ENCODE data around the gene RPL23.

Gene RPL23

DNA sequence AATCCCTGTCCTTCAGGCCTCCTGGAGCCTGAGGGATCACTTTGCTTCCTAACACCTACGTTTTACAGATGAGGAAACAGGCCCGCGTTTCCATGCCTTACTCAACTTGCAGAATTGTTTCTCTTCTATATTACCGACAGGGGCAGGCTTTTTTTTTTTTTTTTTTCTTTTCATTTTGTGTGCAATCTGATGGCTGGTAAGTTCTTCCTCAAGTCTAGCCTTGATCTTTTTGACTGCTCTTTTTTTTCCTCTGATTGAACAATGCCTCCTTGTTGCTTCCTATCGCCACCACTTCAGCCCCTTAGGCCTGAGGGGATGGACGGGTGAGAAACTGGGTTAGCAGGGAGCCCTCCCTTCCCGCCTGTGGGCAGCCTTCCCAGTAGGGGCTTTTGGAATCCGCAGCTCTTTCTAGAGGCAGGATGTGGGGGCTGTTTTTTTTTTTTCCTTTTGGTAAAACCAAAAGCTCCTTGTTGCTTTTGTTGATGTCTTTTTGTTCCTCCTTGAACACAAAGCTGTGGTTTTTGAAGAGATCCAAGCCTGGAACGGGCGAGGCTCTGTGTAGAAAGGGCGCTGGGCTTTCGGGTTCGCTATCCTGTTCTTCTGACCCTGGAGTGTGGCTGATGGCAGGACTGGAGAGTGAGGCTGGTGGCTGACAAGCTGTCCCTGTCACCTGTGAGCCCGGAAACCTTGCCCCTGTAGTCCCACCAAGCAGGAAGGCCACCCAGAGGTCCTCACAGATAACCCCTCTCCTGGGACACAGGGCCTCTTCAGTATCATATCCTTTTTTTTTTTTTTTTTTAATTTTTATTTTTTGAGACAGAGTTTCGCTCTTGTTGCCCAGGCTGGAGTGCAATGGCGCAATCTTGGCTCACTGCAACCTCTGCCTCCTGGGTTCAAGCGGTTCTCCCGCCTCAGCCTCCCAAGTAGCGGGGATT lies 30.3 kb upstream of the RPL23 start:
- DNase-seq (ENCODE audit: low spot score) = peak; percentile 44

DNA sequence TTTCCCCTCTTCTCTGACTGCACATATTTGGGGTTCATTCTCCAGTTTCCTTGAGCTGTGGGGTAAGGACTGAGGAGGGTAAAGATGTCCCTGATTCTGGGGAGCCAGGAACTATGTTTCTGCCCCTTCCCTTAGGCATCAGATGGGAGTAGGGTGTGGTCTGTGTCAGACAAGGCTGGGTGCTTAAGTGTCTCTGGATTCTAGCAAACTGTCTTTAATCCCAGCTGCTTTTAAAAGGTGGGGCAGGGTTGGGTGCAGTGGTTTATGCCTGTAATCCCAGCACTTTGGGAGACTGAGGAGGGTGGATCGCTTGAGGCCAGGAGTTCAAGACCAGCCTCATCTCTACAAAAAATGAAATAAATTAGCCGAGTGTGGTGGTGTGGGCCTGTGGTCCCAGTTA lies 29.3 kb upstream of the RPL23 start:
- DNase-seq (ENCODE audit: low spot score) = no peak

DNA sequence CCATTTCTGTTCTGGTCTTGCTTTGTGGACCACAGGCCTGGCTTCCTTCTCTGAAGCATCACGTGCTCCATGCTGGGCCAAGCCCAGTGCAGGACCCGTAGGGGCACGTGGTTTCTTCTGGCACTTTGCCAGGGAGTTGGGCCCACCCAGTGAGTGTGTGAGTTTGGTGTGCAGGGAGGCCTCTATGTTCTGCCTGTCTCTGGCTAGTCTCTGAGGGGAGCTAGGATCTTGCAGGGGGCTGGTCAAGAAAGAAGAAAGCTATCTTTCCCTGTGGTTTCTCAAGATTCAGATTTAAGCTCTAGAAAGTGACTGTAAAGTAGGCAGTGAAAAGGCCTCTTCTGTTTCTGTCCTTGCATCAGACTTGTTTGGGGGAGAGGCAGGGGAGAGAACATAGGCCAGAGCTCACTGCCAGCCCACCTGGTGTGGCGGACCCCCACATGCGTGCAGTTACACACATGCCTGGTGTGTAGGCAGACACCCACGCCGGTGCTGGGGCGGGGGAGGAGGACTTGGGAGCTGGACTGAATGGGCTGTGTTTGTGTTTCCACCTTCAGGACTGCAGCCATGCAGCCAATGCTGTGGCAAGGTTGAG lies 28.2 kb upstream of the RPL23 start:
- DNase-seq (ENCODE audit: low spot score) = peak; percentile 40

DNA sequence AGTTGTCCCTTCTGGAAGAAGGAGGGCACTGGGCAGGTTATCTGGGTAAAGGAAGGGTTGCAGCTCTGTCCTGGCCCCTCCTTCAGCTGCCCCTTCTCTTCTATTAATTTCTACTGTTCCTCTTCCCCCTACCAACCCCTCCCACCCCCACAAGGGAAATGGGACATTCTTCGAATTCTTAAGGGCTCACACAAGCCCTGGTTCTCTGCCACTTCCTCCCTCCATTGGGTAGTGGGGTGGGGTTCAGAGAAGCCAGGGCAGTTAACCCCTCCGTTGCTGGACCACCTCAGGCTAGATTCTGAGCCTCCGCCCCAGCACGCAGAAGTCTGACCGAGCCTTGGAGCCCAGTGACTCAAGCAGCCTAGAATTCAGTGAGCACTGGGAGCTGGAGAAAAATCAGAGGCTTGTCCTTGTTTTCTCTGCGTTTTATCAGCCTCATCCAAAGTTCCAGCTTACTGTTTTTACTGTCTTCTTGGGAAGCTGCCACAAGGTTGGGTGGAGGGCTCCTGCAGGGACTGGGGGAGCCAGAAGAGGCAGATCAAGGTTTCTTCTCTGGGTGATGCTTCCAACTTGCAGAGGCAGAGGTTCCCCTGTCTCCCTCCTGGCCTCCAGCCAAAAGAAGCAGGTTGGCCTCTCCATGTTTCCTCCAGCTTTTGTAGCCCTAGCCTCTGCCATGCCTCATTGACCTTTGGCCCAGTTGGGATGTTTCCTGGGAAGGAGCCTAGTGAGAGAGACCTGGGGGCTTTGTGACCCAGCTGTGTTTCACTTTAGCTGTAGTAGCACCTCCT lies 26.6 kb upstream of the RPL23 start:
- no peak for DNase-seq (ENCODE audit: low spot score)

DNA sequence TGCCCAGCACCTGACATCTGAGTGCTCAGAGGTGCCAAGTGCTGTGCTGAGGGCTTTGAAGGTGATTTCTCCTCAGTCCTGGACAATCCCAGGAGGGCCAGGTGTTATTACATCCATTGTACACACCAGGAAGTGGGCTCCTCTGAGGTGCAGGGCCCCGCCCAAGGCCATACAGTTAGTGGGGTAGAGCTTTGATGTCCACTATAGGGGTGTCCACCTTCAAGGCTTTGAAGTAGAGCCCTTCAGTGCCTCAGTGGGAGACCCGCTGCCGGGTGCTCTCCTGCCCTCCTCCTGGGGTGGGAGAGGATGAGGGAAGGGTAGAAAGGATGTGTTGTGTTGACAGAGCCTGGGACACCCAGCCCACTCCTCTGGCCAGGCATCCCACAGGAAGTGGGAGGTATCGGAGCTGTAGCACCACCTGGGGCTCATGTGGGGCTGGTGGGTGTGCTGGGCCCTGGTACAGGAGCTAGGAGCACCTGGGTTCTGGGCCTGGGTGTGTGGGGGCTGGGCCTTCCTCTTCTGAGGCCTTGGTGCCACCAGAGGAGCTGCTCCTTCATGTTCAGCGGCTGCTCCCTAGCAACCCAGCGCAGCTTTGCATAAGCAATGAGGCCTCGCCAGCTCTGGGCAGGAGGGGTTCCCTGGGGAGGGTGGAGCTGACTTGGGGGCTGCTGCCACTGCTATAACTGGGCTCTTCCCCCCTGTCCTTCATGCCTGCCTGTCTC lies 23.8 kb upstream of the RPL23 start:
- DNase-seq (ENCODE audit: low spot score) = no peak

DNA sequence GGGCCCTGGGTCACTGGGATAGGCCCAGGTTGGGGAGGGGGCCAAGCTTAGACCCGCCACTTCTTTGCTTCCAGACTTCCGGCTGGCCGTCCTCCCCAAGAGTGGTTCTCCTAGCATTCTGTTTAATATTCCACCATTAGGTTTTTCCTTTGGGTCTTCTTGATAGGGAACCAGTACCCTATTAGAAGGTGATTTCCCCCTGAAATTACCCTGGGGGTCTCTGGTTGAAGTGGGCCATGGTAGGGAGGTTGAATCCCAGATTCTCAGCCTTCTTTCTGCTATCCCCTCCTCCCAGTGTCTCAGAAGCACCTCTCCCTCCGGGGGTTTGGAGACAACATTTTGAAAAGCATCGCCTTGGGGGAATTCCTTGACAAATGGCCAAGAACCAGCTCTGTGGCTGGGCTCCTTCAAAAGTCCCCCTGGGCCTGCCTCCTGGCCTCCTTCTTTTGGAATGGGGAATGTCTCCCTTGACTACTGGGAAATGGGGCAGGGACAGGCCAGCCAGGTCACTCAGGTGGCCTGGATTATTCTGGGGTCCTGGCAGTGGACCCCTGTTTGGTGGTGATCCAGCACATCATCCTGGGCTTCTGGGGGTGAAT lies 22.1 kb upstream of the RPL23 start:
- no peak for DNase-seq (ENCODE audit: low spot score)

DNA sequence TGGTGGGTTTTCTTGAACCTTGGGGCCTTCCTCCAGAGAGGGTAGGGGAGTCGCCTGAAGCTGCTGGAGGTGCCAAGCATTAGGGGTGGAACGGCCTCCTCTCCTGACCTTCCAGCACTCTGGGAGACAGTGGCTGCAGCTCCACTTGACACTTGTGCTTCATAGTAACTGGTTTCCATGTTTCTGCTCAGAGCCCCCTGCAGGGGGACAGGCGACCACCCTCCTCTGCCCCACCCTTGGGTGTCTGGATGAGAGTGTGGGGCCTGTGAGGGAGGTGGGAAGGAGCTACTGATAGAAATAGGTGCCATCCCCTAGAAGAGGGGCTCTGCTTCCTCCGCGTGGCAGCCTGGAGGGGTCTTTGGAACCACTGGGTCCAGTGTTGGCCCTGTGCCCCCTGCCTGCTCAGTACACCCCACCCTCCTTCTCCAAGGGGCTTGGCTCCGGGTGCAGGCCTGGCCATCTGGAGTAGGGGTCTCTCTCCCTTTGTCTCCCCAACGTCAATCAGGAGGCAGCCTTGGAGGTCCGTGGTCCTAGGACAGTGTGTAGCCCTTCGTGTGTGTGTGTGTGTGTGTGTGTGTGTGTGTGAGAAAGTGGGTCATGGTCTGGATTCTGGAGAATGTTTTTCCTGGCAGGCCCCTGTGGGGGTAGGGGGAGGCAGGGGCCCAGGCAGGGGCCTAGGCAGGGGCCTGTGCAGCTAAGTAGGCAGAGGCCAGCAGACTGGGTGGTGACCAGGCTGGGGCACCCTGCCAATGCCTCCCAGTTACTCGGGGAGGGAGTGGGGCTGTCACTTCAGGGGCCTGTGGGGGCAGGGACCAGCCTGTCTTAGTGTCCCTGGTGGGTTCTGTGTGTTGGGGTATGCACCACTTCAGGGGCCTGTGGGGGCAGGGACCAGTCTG lies 21.2 kb upstream of the RPL23 start:
- DNase-seq (ENCODE audit: low spot score) = no peak

DNA sequence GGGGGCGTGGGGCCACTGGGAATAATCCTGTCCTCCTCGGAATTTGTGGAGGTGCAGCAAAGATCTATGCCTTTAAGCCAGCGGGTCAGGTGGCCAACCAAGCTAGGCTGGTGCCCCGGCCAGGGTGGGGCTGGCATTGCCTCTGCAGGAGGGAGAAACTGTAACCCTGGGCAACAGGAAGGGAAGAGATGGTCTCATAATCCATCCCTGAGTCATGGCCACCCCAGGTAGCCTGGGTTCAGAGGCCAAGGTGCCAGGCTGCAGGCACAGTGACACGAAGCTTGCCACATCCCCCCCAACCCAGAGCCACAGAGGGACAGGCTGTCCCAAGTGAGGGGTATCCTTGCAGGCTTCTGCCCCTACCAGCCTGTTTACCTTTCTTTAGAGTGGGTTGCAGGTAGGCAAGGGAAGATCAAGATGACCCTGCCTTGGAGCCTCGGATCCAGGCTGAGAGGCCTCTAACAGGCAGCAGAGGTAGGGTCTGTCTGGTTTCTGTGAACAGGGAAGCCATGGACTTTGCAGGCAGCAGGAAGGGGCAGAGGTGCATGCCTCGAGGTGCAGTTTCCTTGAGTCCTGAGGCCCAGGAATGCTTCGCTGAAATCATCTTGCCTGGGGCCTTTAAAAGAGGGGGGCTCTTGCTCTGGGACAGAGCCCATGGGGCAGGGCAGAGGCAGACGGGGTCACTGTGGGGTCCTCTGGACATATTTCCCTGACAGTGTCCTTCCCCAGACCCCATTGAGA lies 20.3 kb upstream of the RPL23 start:
- no peak for DNase-seq (ENCODE audit: low spot score)

DNA sequence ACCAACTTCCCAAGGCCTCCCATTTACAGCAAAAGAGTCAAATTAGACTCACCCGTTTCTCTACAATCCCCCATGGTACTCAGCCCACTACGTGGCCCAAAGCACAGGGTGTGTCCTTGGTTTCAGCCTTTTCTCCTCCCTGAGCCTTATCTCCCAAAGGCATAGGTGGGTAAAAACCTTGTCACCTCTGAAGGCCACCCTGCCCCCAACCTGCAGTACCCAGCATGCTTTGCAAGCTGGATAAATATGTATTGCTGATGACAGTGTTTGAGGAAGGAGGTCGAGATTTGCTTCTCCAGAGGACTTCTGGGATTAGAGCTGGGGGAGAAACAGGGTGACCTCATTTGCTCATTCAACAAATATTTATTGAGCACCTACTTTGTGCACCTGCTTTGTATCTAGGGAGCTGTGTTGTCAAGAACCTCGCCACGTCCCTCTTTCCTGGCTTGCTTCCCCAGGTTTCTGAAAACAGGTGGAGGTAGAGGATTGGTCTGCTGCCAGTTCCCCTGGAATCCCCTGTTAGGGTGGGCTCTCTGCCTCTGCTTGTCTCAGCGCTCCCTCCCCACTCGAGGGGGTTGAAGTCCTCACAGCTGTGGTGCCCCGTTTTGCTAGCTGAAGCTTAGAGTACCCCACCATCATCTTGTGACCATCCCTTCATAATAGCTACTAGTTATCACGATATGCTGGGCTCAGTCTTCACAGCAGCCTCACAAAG lies 19.3 kb upstream of the RPL23 start:
- DNase-seq (ENCODE audit: low spot score) = no peak

DNA sequence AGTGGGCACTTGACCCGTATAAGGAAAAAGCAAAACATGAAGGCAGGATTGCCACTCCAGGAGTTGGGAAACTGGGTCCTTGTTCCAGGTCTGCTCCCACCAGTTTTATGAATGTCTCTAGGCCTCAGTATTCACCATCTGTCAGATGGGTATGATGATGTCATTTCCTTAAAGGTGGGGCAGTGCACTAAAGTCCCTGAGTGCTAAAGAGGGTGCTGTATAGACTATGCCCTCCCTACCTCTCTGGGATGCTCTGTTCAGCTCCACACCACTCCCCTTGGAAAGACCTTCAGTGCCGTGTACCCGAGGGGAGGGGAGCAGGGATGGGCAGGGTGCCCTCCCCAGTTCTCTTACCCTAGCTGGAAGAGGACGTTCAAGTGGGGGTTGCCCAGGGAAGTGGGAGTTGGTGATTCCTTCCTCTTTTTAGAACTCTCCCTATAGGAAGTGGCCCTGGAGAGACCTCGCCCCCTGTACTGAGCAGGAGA lies 18.5 kb upstream of the RPL23 start:
- DNase-seq (ENCODE audit: low spot score) = no peak

DNA sequence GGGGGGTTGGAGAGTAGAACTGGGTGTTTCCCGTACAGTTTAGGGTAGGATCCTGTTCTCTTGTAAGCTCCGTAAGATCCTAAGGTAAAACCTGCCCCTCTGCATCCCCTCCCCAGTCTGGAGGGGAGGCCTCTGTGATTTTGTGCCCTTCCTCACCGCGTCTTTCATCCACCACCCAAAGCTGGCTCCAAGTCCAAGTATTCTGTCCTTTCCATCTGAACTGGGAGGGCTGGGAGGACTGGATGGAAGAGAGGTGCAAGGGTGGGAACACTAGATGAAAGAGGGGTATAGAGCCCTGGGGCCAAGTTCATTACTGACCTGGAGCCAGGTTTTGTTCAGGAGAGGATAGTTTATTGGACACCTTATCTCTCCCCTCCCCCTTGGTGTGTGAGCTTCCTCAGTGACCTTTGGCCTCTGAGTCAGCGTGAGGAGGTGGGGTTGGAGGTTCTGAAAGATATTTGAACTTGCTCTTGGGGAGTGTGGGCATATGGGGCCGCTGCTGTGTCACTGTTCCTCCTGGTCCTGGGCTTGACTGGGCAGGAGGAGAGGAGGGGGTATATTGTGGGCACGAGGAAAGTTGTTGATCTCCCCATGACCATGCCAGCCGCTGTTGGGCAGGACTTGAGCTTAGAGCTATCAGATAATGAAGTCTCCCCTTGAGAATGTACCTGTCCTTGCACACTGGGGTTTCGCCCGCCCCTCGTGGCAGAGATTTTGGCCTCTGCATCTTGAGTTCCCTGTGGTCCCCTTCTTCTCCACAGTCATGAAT lies 17.9 kb upstream of the RPL23 start:
- peak; percentile 44 for DNase-seq (ENCODE audit: low spot score)

DNA sequence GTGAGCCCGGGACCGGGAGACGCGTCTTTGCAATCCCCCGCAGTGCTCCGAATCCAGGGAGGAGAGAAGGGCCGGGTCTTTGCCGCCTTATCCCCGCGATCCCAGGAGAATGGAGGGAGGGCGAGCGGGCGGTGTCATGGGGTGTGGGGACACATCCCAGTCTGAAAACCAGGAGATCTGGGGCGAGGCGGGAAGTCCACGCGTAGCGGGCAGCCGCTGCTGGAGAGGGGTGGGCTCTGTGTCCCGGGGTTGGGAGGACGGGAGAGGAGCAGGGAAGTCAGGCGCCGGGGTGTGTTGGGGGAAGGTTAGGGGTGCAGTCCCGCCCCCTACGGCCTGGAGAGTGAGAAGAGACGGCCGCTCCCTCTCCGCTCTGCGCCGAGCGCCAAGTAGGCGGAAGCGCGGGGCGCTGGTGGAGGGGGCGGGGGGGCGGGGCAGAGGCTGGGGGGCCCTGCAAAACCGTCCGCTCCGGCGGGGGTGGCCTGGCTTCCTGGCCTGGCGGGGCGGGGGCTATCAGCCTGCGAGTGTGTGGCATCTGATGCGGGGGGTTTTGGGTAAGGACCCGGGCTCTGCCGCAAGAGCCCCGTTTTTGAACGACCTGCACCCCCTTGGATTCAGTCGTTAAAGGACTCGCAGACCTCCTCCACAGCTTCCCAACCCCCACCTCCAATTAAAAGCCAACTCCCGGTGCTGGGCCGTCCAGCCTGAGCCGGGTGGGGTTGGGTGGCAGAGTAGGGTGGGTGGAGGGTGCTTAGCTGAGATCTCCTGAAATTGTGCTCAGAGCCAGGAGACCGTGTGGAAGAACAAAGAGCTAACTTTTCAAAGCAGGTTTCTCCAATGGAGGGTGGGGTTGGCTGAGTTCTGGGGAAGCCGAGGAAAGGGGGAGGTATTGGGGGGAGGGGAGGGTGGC lies 17.0 kb upstream of the RPL23 start:
- DNase-seq (ENCODE audit: low spot score) = peak; percentile 53

DNA sequence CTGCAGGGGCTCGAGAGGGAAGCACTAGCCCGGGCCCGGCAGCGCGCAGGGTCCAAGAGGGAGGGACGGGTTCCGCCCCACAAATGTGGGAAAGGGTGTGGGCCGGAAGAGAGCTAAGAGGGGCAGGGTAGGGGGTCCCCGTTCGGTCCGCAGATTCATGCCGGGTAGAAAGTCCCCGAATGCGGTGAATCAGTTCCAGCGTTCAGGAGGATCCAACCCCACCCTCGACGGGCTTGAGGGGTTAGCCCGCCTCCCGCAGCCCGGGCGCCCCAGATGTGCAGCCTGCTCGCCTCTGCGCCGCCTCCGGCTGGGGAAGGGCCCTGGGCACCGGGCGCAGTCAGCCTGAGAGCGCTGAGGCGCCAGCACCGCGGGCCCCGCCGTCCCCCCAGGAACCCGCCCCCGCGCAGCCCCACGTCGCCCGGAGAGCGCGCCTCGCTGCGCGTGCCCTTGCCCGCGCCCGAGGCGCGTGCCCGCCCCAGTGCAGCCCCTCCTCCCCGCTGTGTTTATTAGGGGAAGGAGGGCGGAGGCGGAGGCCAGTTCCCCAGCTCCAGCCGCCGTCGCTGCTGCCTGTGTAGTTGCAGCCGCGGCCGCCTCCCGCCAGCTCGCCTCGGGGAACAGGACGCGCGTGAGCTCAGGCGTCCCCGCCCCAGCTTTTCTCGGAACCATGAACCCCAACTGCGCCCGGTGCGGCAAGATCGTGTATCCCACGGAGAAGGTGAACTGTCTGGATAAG lies 16.2 kb upstream of the RPL23 start, which contains the start of gene LASP1:
LASP1 (plus strand) TSS at position 533 of the 733 bp plus-strand sequence; CDS start at position 665, 132 bp downstream.
- DNase-seq (ENCODE audit: low spot score) = peak; percentile 85

DNA sequence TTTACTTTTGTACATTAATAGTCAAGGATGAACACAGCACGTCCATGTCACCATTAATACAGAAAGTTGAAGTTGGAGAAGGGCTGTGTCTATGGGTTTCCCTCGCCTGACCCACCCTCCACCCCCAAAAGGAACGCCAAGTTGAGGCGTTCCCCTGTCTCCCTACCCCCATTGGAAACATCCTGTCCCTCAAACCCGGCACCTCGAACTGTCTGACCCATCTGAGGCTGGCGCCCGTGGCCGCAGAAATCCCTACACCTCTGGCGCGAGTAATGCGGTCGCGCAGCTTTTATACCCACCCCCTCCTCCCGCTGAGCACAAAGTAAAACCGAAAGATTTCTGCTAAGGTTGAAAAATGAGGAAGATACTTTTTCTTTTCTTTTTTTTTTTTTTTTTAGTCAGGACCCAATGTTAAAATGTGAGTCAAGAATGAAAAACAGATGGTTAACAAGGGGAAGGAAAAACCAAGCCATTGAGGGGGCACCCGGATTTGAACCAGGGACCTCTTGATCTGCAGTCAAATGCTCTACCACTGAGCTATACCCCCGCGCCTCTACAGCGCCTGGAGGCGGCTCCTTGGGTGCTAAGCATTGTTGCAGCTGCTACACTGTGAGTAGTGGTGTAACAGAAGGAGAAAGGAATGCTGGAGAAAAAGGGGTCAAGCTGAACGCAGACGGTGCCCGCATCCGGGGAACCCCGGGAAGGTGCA lies 15.4 kb upstream of the RPL23 start:
- DNase-seq (ENCODE audit: low spot score) = peak; percentile 91

DNA sequence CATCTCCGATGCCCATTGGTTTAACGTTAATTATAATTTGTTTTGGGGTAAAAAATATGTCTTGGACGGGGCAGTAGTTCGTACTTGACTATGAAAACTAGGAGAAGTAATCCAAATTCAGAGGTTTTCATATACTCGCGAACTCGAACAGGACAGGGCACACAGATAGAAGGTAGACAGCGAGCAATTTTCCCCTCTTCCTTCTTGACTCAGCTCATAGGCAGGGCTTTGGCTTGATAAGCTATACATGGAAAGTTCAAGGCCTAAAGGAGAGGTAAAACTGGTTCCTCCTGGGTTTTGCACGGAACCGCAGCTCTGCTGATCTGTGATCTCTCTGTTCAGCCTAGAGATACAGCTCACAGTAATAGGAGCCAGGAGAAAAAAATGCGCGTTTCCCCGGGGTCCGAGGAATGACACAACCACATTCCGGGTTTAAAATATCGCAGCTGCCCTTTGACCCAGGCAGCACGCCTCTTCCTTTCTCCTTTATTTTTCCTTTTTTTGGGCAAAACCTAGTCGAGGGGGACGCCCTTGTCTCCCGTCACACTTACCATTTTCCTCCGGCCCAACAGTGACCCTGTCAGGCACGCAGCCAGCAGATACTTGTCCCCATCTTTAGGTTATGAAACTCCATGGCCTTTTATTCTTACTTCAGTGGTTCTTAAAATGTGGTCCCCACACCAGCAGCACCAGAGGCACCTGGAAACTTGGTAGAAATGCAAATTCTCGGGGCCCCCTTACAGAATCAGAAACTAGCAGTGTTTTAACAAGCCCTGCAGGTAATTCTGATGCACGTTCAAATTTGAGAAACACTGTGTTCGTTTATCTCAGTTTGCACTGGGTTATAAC lies 14.7 kb upstream of the RPL23 start:
- DNase-seq (ENCODE audit: low spot score) = peak; percentile 57

Measured in pons (tissue), 1 donor.